Muscle layer of colon (tissue), 2 donors: ENCODE measurements around the gene ZNF382.

ENCODE experiments used
- H3K27ac ChIP-seq: one replicate; pipeline ENCODE4 v1.7.0; 2013; ENCODE audit warnings: low read depth, mild to moderate bottlenecking, low read length, moderate library complexity
- H3K27me3 ChIP-seq, 2 donors: one replicate each; pipeline ENCODE4 v1.7.0; 2013; ENCODE audit warnings: low read length in 2 of 2, mild to moderate bottlenecking in 2 of 2; ENCODE audit not compliant: insufficient read depth in 2 of 2, control insufficient read depth in 1 of 2
- H3K36me3 ChIP-seq: one replicate; pipeline ENCODE4 v1.7.0; 2013; ENCODE audit warnings: mild to moderate bottlenecking, low read length; ENCODE audit not compliant: insufficient read depth
- H3K4me1 ChIP-seq: one replicate; pipeline ENCODE4 v1.7.0; 2013; ENCODE audit warnings: mild to moderate bottlenecking, low read length; ENCODE audit not compliant: insufficient read depth
- H3K4me3 ChIP-seq, 2 donors: one replicate each; pipeline ENCODE4 v1.7.0; 2013; ENCODE audit warnings: low read length in 2 of 2, low read depth in 1 of 2, mild to moderate bottlenecking in 1 of 2, moderate library complexity in 1 of 2
- H3K9ac ChIP-seq: one replicate; pipeline ENCODE4 v1.7.0; 2013; ENCODE audit warnings: low read length
- H3K9me3 ChIP-seq: one replicate; pipeline ENCODE4 v1.7.0; 2013; ENCODE audit warnings: mild to moderate bottlenecking, low read length
- donor health status: abdominal sarcoma.
- donor health status: Adenocarcinoma of cecum.

The ZNF382 gene

DNA sequence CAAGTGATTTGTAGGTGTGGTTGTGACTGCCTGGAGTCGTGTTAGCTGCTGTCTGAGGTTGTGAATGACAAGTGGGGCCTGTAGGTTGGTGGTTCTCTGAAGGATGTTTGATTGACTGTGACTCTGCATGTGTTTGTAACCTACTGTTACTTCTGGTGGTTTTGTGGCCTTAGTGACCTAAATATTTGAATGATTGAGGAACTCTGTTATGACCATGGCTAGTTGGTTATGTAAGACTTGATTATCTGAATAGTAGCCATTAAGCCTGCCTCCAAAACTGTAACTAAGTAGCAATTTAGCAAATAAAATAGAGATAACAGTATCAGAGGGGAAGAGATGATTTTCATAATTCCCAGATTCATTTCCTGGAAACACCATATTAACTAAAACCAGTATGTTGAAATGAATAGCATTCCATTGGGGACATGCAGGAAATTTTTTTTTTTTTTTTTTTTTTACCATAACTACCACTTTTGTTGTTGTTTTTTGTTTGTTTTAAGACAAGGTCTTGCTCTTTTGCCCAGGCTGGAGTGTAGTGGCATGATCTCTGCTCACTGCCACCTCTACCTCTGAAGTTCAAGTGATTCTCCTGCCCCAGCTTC lies 865 bp downstream of the ZNF382 start:
- Histone ChIP-seq H3K4me1 (peaks cover 4% of the 10 kb centered on the region), H3K9me3 (no peaks in the 10 kb centered on the region)

DNA sequence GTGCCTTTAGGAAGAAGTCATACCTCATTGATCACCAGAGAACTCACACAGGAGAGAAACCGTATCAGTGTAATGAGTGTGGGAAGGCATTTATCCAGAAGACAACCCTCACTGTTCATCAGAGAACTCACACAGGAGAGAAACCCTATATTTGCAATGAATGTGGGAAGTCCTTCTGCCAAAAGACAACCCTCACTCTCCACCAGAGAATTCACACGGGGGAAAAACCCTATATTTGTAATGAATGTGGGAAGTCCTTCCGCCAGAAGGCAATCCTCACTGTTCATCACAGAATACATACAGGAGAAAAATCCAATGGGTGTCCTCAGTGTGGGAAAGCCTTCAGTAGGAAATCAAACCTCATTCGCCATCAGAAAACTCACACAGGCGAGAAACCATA lies 21.9 kb downstream of the ZNF382 start:
- Histone ChIP-seq H3K9ac (no peak overlapping the region), H3K27me3 (no peaks in the 10 kb centered on the region), H3K36me3 (peaks cover 11% of the 10 kb centered on the region), H3K27ac (no peak overlapping the region), H3K4me3 (peak overlapping the region in 1 of 2 donors; percentile 36), H3K4me1 (no peaks in the 10 kb centered on the region), H3K9me3 (peaks cover 39% of the 10 kb centered on the region)

More for the DNA sequence above, 865 bp downstream of the ZNF382 start:
- peak overlapping the region; percentile 45 to 86 for H3K4me3 ChIP-seq
- no peaks in the 10 kb centered on the region for H3K27me3 ChIP-seq
- peak overlapping the region; percentile 35 for H3K27ac ChIP-seq
- peaks cover 9% of the 10 kb centered on the region for H3K36me3 ChIP-seq
- H3K9ac ChIP-seq, result peak overlapping the region; percentile 59

DNA sequence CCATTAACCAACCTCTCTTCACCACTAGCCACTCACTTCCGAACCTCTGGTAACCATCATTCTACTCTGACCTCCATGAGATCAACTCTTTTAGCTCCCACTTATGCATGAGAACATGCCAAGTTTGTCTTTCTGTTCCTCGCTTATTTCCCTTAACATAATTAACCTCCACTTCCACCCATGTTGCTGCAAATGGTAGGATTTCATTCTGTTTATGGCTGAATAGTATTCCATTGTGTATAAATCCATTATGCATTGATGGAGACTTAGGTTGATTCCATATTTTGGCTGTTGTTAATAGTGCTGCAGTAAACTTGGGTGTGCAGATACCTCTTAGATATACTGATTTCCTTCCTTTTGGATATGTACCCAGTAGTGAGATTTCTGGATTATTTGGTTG lies 30.2 kb downstream of the ZNF382 start:
- Histone ChIP-seq H3K4me3 (no peak overlapping the region), H3K36me3 (peaks cover 15% of the 10 kb centered on the region), H3K9ac (no peak overlapping the region), H3K27ac (no peak overlapping the region), H3K4me1 (no peaks in the 10 kb centered on the region), H3K9me3 (peaks cover 61% of the 10 kb centered on the region), H3K27me3 (no peaks in the 10 kb centered on the region)

DNA sequence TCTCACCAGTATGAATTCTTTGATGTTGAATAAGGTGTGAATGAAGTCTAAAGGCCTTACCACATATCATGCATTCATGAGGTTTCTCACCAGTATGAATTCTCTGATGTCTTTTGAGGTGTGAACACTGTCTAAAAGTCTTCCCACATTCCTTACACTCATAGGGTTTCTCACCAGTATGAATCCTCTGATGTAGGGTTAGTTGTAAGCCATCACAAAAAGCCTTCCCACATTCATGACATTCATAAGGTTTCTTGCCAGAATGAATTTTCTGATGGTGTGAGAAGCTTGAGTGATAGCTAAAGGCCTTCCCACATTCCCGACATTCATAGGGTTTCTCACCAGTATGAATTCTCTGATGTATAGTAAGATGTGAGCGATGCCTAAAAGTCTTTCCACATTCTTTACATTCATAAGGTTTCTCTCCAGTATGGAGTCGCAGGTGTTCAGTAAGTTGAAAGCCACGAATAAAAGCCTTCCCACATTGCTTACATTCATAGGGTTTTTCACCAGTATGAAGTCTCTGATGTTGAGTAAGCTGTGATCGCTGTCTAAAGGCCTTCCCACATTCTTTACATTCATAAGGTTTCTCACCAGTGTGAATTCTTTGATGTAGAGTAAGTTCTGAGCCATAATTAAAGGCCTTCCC lies 33.9 kb downstream of the ZNF382 start:
- Histone ChIP-seq H3K4me1 (no peaks in the 10 kb centered on the region), H3K27ac (no peak overlapping the region), H3K27me3 (no peaks in the 10 kb centered on the region), H3K9ac (no peak overlapping the region), H3K9me3 (peaks cover 62% of the 10 kb centered on the region), H3K4me3 (peak overlapping the region; percentile 7 to 11), H3K36me3 (peaks cover 23% of the 10 kb centered on the region)

DNA sequence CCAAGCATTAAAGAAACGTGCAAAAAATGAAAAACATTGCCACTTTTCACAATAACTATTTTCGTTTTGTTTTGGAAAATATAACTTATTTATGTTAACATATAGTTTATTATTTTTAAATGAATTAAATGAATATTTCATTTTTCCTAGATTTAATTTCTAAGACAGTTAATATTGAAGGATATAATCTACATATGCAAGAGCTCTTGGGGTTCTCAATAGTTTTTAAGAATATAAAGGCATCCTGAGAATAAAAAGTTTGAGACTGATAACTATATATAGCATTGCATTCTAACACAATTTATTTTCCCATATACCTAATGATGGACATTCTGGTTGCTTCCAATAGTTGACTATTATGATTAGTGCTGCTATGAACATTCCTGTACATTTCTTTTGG lies 41.6 kb downstream of the ZNF382 start:
- Histone ChIP-seq H3K36me3 (peaks cover 27% of the 10 kb centered on the region), H3K27me3 (no peaks in the 10 kb centered on the region), H3K4me1 (no peaks in the 10 kb centered on the region), H3K9ac (no peak overlapping the region), H3K4me3 (no peak overlapping the region), H3K27ac (no peak overlapping the region), H3K9me3 (peaks cover 49% of the 10 kb centered on the region)

DNA sequence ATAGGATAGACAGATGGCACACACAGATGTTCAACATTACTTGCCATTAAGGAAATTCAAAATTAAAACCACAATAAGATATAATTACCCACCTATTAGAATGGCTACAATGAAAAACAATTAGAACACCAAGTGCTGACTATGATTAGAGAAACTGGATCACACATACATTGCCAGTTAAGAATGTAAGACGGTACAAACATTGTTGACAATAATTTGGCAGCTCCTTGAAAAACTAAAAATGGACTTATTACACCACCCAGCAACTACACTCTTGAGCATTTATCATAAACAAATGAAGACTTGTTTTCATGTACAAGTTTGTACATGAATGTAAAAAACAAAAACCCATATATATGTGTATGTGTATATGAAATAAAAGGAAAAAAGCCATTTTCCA lies 47.8 kb downstream of the ZNF382 start:
- no peak overlapping the region for H3K9ac ChIP-seq
- H3K36me3 ChIP-seq, result peaks cover 46% of the 10 kb centered on the region
- no peaks in the 10 kb centered on the region for H3K27me3 ChIP-seq
- no peak overlapping the region for H3K27ac ChIP-seq
- H3K4me1 ChIP-seq, result no peaks in the 10 kb centered on the region
- no peak overlapping the region for H3K4me3 ChIP-seq
- peaks cover 20% of the 10 kb centered on the region for H3K9me3 ChIP-seq

DNA sequence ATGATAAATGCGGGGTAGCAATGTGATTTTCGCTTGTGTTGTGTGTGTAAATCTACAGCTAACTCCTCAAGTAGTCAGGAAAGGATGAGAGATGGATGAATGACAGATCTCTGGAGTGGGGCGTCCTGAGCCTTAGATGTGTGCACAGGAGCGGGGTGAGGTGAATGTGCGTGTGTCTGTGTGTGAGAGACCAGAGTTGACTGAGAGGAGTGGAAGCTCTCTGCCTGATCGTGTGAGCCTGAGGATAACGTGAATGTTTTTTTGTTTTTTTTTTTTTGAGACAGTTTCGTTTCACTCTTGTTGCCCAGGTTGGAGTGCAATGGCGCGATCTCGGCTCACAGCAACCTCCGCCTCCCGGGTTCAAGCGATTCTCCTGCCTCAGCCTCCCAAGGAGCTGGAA lies 60.7 kb downstream of the ZNF382 start:
- Histone ChIP-seq H3K9ac (no peak overlapping the region), H3K4me1 (peaks cover 13% of the 10 kb centered on the region), H3K4me3 (peak overlapping the region; percentile 67 to 99), H3K36me3 (peaks cover 12% of the 10 kb centered on the region), H3K27me3 (no peaks in the 10 kb centered on the region), H3K9me3 (no peaks in the 10 kb centered on the region), H3K27ac (no peak overlapping the region)

DNA sequence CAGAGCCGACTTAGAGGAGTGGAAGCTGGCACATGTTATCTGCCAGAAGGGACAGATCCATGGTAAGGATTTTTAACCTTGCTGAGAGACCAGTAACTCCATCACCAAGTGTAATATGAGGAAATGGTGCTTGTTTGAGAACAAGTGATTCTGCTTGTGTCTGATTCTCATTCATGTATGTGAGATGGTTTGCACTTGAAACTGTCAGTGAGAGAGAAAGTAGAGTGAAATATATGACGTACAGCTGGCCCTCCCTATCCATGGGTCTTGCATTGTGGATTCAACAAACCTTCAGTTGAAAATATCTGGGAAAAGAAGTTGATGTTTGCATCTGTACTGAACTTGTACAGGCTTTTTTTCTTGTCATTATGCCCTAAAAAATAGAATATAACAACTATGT lies 63.5 kb downstream of the ZNF382 start:
- Histone ChIP-seq H3K4me3 (peak overlapping the region in 1 of 2 donors; percentile 26), H3K27me3 (no peaks in the 10 kb centered on the region), H3K36me3 (peaks cover 12% of the 10 kb centered on the region), H3K4me1 (peaks cover 13% of the 10 kb centered on the region), H3K9me3 (peaks cover 6% of the 10 kb centered on the region), H3K27ac (no peak overlapping the region), H3K9ac (no peak overlapping the region)

DNA sequence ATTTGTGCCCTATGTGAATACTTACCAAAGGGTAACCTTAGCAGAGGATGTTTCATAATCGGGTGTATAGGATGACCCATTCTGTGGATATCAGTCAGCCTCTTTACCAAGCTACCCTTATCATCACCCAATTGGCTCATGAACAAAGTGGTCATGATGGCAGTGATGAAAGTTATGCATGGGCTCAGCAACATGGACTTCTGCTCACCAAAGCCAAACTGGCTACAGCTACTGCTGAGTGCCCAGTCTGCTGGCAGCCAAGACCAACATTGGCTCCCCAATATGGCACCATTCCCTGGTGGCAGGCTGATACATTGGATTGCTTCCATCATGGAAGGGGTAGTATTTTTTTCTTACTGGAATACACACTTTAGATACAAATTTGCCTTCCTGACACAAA lies 67.3 kb downstream of the ZNF382 start:
- no peaks in the 10 kb centered on the region for H3K36me3 ChIP-seq
- peaks cover 7% of the 10 kb centered on the region for H3K4me1 ChIP-seq
- peaks cover 9% of the 10 kb centered on the region for H3K9me3 ChIP-seq
- no peak overlapping the region for H3K9ac ChIP-seq
- H3K27ac ChIP-seq, result no peak overlapping the region
- no peaks in the 10 kb centered on the region for H3K27me3 ChIP-seq
- H3K4me3 ChIP-seq, result no peak overlapping the region

DNA sequence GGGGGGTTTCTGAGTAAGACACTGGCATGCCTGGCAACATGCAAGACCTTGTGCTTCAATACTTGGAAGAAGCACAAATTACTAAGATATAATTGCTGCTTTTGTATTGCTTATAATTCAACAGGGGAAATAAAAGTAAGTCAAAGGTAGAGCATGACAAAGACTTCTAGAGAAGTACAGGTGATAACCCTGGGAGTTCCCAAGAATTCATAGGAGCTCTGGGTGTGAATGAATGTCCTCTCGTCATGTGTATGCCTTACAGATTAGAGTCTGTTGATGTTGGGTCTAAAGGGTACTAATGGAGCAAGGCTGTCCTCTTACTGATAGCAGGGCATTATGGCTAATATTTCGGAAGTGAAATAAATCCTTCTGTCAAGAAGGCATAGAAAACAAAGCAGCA lies 69.1 kb downstream of the ZNF382 start:
- Histone ChIP-seq H3K9me3 (peaks cover 9% of the 10 kb centered on the region), H3K36me3 (no peaks in the 10 kb centered on the region), H3K9ac (no peak overlapping the region), H3K27me3 (no peaks in the 10 kb centered on the region), H3K27ac (no peak overlapping the region), H3K4me1 (no peaks in the 10 kb centered on the region), H3K4me3 (no peak overlapping the region)

DNA sequence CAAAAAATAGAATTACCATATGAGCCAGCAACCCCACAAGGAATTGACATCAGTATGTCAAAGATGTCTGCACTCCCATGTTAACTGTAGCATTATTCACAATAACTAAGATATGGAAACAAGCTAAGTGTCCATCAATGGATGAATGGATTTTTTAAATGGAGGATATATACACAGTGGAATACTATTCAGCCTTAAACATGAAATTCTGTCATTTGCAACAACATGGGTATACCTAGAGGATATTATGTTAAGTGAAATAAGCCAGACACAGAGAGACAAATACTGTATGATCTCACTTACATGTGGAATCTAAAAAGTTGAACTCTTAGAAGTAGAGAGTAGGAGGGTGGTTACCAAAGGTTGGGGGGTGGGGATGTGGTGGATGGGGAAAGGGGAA lies 74.3 kb downstream of the ZNF382 start:
- Histone ChIP-seq H3K9me3 (no peaks in the 10 kb centered on the region), H3K27me3 (no peaks in the 10 kb centered on the region), H3K4me3 (no peak overlapping the region), H3K4me1 (no peaks in the 10 kb centered on the region), H3K27ac (no peak overlapping the region), H3K36me3 (no peaks in the 10 kb centered on the region), H3K9ac (no peak overlapping the region)
